ENCODE measurements around the gene PABPN1. TPM values are rescaled to one million over a fixed set of nuclear protein-coding genes. Genes with fewer than 3 reads are reported as not detected.

Gene PABPN1, protein sequence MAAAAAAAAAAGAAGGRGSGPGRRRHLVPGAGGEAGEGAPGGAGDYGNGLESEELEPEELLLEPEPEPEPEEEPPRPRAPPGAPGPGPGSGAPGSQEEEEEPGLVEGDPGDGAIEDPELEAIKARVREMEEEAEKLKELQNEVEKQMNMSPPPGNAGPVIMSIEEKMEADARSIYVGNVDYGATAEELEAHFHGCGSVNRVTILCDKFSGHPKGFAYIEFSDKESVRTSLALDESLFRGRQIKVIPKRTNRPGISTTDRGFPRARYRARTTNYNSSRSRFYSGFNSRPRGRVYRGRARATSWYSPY
- 10 to 100 TPM; 54.0 to 59.6 TPM for total RNA-seq
- polyA plus RNA-seq: 10 to 100 TPM; 40.9 to 41.9 TPM

DNA sequence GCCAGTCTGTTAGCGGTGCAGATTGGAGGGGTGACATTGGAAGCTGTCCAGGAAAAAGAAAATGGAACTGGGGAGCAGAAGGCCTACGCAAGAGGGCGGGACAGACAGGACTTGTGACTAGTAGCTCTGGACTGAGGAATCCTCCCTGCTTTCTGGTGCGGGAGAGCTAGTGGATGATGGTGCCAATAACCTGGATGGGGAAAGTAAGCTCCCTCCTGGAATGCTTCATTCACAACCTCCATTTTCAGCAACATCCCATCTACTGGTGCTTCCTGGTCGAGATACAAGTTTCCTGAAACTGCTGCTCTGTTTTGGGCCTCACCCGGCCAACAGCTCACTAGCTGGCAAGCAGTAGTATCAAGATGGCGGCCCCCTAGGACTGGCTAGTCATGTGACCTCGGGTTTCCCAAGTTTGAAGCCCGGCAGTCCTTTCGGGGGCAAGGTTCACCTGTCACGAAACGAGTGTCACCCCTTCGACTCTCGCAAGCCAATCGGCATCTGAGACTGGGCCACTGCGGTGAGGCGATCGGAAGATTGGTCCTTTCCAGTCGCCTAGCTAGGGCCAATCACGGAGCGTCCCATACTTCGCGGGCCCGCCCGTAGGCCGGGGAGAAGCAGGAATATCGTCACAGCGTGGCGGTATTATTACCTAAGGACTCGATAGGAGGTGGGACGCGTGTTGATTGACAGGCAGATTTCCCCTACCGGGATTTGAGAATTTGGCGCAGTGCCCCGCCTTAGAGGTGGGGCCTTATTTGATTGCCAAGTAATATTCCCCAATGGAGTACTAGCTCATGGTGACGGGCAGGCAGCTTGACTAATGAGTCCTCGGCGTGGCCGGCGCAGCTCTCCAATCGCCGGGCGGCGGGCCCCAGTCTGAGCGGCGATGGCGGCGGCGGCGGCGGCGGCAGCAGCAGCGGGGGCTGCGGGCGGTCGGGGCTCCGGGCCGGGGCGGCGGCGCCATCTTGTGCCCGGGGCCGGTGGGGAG is at the start of gene PABPN1:
PABPN1 (plus strand) TSS at position 874 of the 988 bp plus-strand sequence; CDS start at position 887, 13 bp downstream.
- H3K4me3 ChIP-seq (ENCODE audit: low read depth in 1 of 3, low read length in 3 of 3): peak within 1 kb of the TSS; percentile 92 to 96 (median 92)
- H3K9ac ChIP-seq (ENCODE audit: low read depth in 1 of 2, low read length in 2 of 2): peak within 1 kb of the TSS; percentile 91 to 95
- peaks cover 6 to 22% (median 12%) of the 10 kb centered on the region in 4 donors for H3K4me1 ChIP-seq (ENCODE audit: control insufficient read depth in 4 of 4, insufficient read depth in 4 of 4, low read length in 3 of 4)
- H3K27me3 ChIP-seq (ENCODE audit: control insufficient read depth in 4 of 4, insufficient read depth in 4 of 4, low read length in 3 of 4): no peaks in the 10 kb centered on the region
- DNase-seq (ENCODE audit: low spot score): peak; percentile 97
- TF ChIP-seq EGR1 (IDR thresholded peaks at IDR 0.05; ENCODE audit: low read depth in 2 of 2) (peak; percentile 9 to 11), GABPA (IDR thresholded peaks at IDR 0.05 in 1 of 2, conservative IDR thresholded peaks at IDR 0.05 in 1 of 2) (peak; percentile 64 to 90), HNF4G (IDR thresholded peaks at IDR 0.05) (peak; percentile 79), FOXA2 (IDR thresholded peaks at IDR 0.05) (peak; percentile 54), RAD21 (IDR thresholded peaks at IDR 0.05) (peak in 1 of 2 donors; percentile 12), NR2F2 (IDR thresholded peaks at IDR 0.05) (peak; percentile 87), SP1 (IDR thresholded peaks at IDR 0.05) (peak; percentile 93), YY1 (IDR thresholded peaks at IDR 0.05) (peak; percentile 100), TAF1 (conservative IDR thresholded peaks at IDR 0.05) (no peak), FOXA1 (IDR thresholded peaks at IDR 0.05) (peak; percentile 45), JUND (IDR thresholded peaks at IDR 0.05) (peak; percentile 50 to 76), RXRA (IDR thresholded peaks at IDR 0.05) (peak; percentile 80 to 82), HNF4A (conservative IDR thresholded peaks at IDR 0.05) (peak; percentile 89 to 94)
- TF ChIP-seq, protein P1, sequence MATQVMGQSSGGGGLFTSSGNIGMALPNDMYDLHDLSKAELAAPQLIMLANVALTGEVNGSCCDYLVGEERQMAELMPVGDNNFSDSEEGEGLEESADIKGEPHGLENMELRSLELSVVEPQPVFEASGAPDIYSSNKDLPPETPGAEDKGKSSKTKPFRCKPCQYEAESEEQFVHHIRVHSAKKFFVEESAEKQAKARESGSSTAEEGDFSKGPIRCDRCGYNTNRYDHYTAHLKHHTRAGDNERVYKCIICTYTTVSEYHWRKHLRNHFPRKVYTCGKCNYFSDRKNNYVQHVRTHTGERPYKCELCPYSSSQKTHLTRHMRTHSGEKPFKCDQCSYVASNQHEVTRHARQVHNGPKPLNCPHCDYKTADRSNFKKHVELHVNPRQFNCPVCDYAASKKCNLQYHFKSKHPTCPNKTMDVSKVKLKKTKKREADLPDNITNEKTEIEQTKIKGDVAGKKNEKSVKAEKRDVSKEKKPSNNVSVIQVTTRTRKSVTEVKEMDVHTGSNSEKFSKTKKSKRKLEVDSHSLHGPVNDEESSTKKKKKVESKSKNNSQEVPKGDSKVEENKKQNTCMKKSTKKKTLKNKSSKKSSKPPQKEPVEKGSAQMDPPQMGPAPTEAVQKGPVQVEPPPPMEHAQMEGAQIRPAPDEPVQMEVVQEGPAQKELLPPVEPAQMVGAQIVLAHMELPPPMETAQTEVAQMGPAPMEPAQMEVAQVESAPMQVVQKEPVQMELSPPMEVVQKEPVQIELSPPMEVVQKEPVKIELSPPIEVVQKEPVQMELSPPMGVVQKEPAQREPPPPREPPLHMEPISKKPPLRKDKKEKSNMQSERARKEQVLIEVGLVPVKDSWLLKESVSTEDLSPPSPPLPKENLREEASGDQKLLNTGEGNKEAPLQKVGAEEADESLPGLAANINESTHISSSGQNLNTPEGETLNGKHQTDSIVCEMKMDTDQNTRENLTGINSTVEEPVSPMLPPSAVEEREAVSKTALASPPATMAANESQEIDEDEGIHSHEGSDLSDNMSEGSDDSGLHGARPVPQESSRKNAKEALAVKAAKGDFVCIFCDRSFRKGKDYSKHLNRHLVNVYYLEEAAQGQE (IDR thresholded peaks at IDR 0.05): peak; percentile 63
- TF ChIP-seq, protein P2, sequence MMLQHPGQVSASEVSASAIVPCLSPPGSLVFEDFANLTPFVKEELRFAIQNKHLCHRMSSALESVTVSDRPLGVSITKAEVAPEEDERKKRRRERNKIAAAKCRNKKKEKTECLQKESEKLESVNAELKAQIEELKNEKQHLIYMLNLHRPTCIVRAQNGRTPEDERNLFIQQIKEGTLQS (IDR thresholded peaks at IDR 0.05): peak; percentile 39
- TF ChIP-seq, protein P3, sequence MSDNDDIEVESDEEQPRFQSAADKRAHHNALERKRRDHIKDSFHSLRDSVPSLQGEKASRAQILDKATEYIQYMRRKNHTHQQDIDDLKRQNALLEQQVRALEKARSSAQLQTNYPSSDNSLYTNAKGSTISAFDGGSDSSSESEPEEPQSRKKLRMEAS (IDR thresholded peaks at IDR 0.05): peak; percentile 81
- TF ChIP-seq, protein P4, sequence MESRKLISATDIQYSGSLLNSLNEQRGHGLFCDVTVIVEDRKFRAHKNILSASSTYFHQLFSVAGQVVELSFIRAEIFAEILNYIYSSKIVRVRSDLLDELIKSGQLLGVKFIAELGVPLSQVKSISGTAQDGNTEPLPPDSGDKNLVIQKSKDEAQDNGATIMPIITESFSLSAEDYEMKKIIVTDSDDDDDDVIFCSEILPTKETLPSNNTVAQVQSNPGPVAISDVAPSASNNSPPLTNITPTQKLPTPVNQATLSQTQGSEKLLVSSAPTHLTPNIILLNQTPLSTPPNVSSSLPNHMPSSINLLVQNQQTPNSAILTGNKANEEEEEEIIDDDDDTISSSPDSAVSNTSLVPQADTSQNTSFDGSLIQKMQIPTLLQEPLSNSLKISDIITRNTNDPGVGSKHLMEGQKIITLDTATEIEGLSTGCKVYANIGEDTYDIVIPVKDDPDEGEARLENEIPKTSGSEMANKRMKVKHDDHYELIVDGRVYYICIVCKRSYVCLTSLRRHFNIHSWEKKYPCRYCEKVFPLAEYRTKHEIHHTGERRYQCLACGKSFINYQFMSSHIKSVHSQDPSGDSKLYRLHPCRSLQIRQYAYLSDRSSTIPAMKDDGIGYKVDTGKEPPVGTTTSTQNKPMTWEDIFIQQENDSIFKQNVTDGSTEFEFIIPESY (IDR thresholded peaks at IDR 0.05): peak; percentile 93
- TF ChIP-seq, protein P5, sequence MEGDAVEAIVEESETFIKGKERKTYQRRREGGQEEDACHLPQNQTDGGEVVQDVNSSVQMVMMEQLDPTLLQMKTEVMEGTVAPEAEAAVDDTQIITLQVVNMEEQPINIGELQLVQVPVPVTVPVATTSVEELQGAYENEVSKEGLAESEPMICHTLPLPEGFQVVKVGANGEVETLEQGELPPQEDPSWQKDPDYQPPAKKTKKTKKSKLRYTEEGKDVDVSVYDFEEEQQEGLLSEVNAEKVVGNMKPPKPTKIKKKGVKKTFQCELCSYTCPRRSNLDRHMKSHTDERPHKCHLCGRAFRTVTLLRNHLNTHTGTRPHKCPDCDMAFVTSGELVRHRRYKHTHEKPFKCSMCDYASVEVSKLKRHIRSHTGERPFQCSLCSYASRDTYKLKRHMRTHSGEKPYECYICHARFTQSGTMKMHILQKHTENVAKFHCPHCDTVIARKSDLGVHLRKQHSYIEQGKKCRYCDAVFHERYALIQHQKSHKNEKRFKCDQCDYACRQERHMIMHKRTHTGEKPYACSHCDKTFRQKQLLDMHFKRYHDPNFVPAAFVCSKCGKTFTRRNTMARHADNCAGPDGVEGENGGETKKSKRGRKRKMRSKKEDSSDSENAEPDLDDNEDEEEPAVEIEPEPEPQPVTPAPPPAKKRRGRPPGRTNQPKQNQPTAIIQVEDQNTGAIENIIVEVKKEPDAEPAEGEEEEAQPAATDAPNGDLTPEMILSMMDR (IDR thresholded peaks at IDR 0.05; ENCODE audit: low read depth, low read length, missing input control): no peak
- 4% methylated on average over 63 of the region's 63 CpGs for WGBS
- peaks cover 8 to 22% (median 21%) of the 10 kb centered on the region in 4 donors for H3K36me3 ChIP-seq (ENCODE audit: control insufficient read depth in 4 of 4, insufficient read depth in 3 of 4, low read depth in 1 of 4, low read length in 3 of 4)
- peak within 1 kb of the TSS; percentile 95 to 97 for H3K27ac ChIP-seq (ENCODE audit: low read depth in 1 of 2, low read length in 2 of 2)
- H3K9me3 ChIP-seq (ENCODE audit: control insufficient read depth in 4 of 4, low read length in 3 of 4): no peaks in the 10 kb centered on the region
